B cell (primary cell): ENCODE data around the gene PLCG2. TPM values are rescaled to one million over a fixed set of nuclear protein-coding genes. Genes with fewer than 3 reads are reported as not detected.

Source experiments
- ATAC-seq: fragments of 200-7000 bp; cut with Tn5 transposase; one replicate; pipeline ENCODE4 v1.10.0; 2021; ENCODE audit warnings: low read depth, mild to moderate bottlenecking, moderate number of reproducible peaks, moderate library complexity
- CTCF ChIA-PET: fragments of 350-600 bp; sonication (Branson Sonifier 250); formaldehyde crosslinking; loops from one replicate; lab custom pipeline; 2021; ENCODE audit warnings: antibody characterized with exemption, inconsistent platforms; lab: Charles Lee
- POLR2A ChIA-PET: fragments of 350-600 bp; sonication (Branson Sonifier 250); formaldehyde crosslinking; loops from one replicate; lab custom pipeline; 2021; ENCODE audit warnings: antibody characterized with exemption; lab: Charles Lee
- DNase-seq: peaks from one replicate; pipeline ENCODE4 v3.0.0; 2013
- H2AFZ ChIP-seq: 2 replicates; pipeline ENCODE4 v1.6.1; 2012; ENCODE audit warnings: mild to moderate bottlenecking, low read depth, low read length; ENCODE audit not compliant: insufficient read depth, poor library complexity, severe bottlenecking
- H3K27ac ChIP-seq, 2 donors: 1 replicate in 1 of 2; 2 replicates in 1 of 2; pipeline ENCODE4 v1.5.1; 2012 to 2013; ENCODE audit warnings: low read length in 2 of 2, mild to moderate bottlenecking in 2 of 2, moderate library complexity in 1 of 2
- H3K27me3 ChIP-seq, 4 experiments: fragments of 200-600 bp in 1 of 4; sonication (generic) in 1 of 4; replicated peaks in 1 of 4; 1 replicate in 2 of 4; 2 replicates in 2 of 4; pipeline versions ENCODE4 v1.6.1 to v1.7.0; 2013 to 2016; ENCODE audit warnings: low read length in 3 of 4, mild to moderate bottlenecking in 2 of 4, mixed read lengths in 1 of 4, moderate library complexity in 1 of 4; ENCODE audit not compliant: insufficient read depth in 4 of 4, control insufficient read depth in 3 of 4; ENCODE audit errors: control extremely low read depth in 1 of 4
- H3K36me3 ChIP-seq, 2 experiments: replicated peaks in 1 of 2; 1 replicate in 1 of 2; 2 replicates in 1 of 2; pipeline versions ENCODE4 v1.6.1 to v1.7.1; 2013; ENCODE audit warnings: low read length in 1 of 2; ENCODE audit not compliant: insufficient read depth in 2 of 2, control insufficient read depth in 1 of 2; ENCODE audit errors: control extremely low read depth in 1 of 2, extremely low read depth in 1 of 2
- H3K4me1 ChIP-seq, 2 donors: fragments of 200-600 bp in 1 of 2; sonication (generic) in 1 of 2; 1 replicate in 1 of 2; 2 replicates in 1 of 2; pipeline versions ENCODE4 v1.5.1 to v1.6.1; 2013 to 2017; ENCODE audit warnings: low read length in 2 of 2; ENCODE audit not compliant: control insufficient read depth in 2 of 2, insufficient read depth in 2 of 2
- H3K4me2 ChIP-seq: replicated peaks from 2 replicates; pipeline ENCODE3; 2012; ENCODE audit warnings: mild to moderate bottlenecking, low read depth, low read length; ENCODE audit not compliant: poor library complexity, severe bottlenecking
- H3K4me3 ChIP-seq, 5 experiments: fragments of 200-600 bp in 1 of 5; sonication (generic) in 1 of 5; 1 replicate in 3 of 5; 2 replicates in 2 of 5; pipeline versions ENCODE4 v1.5.1 to v1.7.0; 2011 to 2016; ENCODE audit warnings: low read length in 4 of 5, mild to moderate bottlenecking in 4 of 5, low read depth in 2 of 5, control low read depth in 1 of 5, moderate library complexity in 1 of 5; ENCODE audit not compliant: insufficient read depth in 1 of 5; ENCODE audit errors: control extremely low read depth in 1 of 5, extremely low read depth in 1 of 5
- H3K79me2 ChIP-seq: fragments of 200-600 bp; sonication (generic); one replicate; pipeline ENCODE4 v1.6.0; 2016; ENCODE audit warnings: low read length; ENCODE audit not compliant: control insufficient read depth, insufficient read depth
- H3K9ac ChIP-seq: fragments of 200-600 bp; sonication (generic); 2 replicates; pipeline ENCODE4 v1.6.1; 2017; ENCODE audit warnings: mild to moderate bottlenecking, low read length, moderate library complexity
- H3K9me3 ChIP-seq, 3 donors: one replicate each; pipeline versions ENCODE4 v1.6.1 to v1.7.1; 2013; ENCODE audit warnings: low read length in 2 of 3; ENCODE audit not compliant: control insufficient read depth in 2 of 3, insufficient read depth in 1 of 3; ENCODE audit errors: control extremely low read depth in 1 of 3
- H4K20me1 ChIP-seq: 2 replicates; pipeline ENCODE4 v1.6.0; 2012; ENCODE audit warnings: mild to moderate bottlenecking, low read length; ENCODE audit not compliant: insufficient read depth, control insufficient read depth, poor library complexity, severe bottlenecking
- H3K27ac Mint-ChIP-seq: one replicate; pipeline ENCODE4 v1.8.0; 2021; ENCODE audit warnings: mixed read lengths
- H3K27me3 Mint-ChIP-seq: one replicate; pipeline ENCODE4 v1.8.0; 2021; ENCODE audit warnings: mixed read lengths
- H3K4me1 Mint-ChIP-seq: one replicate; pipeline ENCODE4 v1.8.0; 2021; ENCODE audit warnings: mixed read lengths
- H3K4me3 Mint-ChIP-seq: one replicate; pipeline ENCODE4 v1.8.0; 2021; ENCODE audit warnings: mixed read lengths
- H3K9me3 Mint-ChIP-seq: one replicate; pipeline ENCODE4 v1.8.0; 2022; ENCODE audit warnings: mixed read lengths; ENCODE audit not compliant: insufficient read depth
- CTCF ChIP-seq: fragments of 200-600 bp; IDR thresholded peaks from one replicate; pipeline ENCODE4 v1.8.0; 2022; ENCODE audit warnings: antibody characterized with exemption, mild to moderate bottlenecking
- EZH2 ChIP-seq: IDR thresholded peaks from 2 replicates; pipeline ENCODE4 v1.6.1; 2012; ENCODE audit warnings: borderline replicate concordance, low read depth, mild to moderate bottlenecking, moderate library complexity, low read length; ENCODE audit not compliant: insufficient read depth, poor library complexity, severe bottlenecking
- WGBS: methylation state at CpG from one replicate; pipeline ENCODE4 v1.1.5; 2013; ENCODE audit warnings: missing lambda C conversion rate; ENCODE audit not compliant: insufficient coverage; 5-methylcytosine and 5-hydroxymethylcytosine counted together
- intact Hi-C: fragments of 100-400 bp; cut with micrococcal nuclease; formaldehyde crosslinking; loops from one replicate; pipeline ENCODE4 v1.10.0; 2022
- polyA plus RNA-seq: library from polyadenylated mRNA; depleted of rRNA; stranded (reverse); fragments of >200 nt; gene quantifications from 2 replicates; pipeline ENCODE4 v1.2.3, GENCODE V29; 2012
- total RNA-seq, 2 donors: library from RNA; stranded (reverse); fragments of 120-200 nt in 1 of 2; gene quantifications; 1 replicate in 1 of 2; 2 replicates in 1 of 2; pipeline versions ENCODE4 v1.2.3 to v1.2.4, GENCODE V29; 2013 to 2022

Gene PLCG2
- total and polyA plus RNA-seq, 2 donors (not counting 1 experiment from before 2014, with no cell fraction given): 194 to 812 TPM

GRCh38 chr16:81855552-81856153 lies 76.6 kb downstream of the PLCG2 start:
- Mint-ChIP-seq H3K27ac (peak overlapping the region; percentile 69), H3K4me3 (no peak overlapping the region), H3K9me3 (no peaks in the 10 kb centered on the region), H3K27me3 (no peaks in the 10 kb centered on the region), H3K4me1 (peaks cover 49% of the 10 kb centered on the region)
- POLR2A ChIA-PET: interaction anchor here (0.7 to 0.8 kb wide), 3 partner anchors 15 to 27 kb away, joined by 3 to 6 read pairs (median 3); no protein-coding TSS in a partner anchor
- CTCF ChIA-PET: interaction anchor here (0.7 to 4.8 kb wide), 10 partner anchors 12 to 651 kb away, joined by 3 to 32 read pairs (median 3); no protein-coding TSS in a partner anchor
- Histone ChIP-seq H3K36me3 (peaks cover 17 to 86% of the 10 kb centered on the region in 2 experiments), H3K27ac (peak overlapping the region in 1 of 2 donors; percentile 47), H3K79me2 (peaks cover 98% of the 10 kb centered on the region), H3K4me1 (peaks cover 22 to 36% of the 10 kb centered on the region in 2 donors), H3K4me3 (no peak overlapping the region), H3K9ac (no peak overlapping the region), H2AFZ (no peak overlapping the region), H3K27me3 (no peaks in the 10 kb centered on the region), H3K4me2 (no peak overlapping the region), H4K20me1 (peaks cover 78% of the 10 kb centered on the region), H3K9me3 (no peaks in the 10 kb centered on the region)
- ATAC-seq (no peak), DNase-seq (no peak)
- no peak for TF ChIP-seq EZH2
- no peak for TF ChIP-seq CTCF
- WGBS: 94% methylated on average over 3 of the region's 8 CpGs
- intact Hi-C loops: loop anchor here (2.0 kb wide), 1 partner anchor 13 kb away; no protein-coding TSS in a partner anchor
